ENCODE results near the gene COL5A1. TPM values are rescaled to one million over a fixed set of nuclear protein-coding genes. Genes with fewer than 3 reads are reported as not detected.

The COL5A1 gene
- total and polyA plus RNA-seq, 2 donors (not counting 1 experiment from before 2014, with no cell fraction given): 72.8 to 109 TPM

GRCh38 chr9:134842321-134842720 is 200.7 kb downstream of the COL5A1 start:
- Histone ChIP-seq H4K20me1 (ENCODE audit: control insufficient read depth, extremely low read depth, insufficient read depth, low read length) (no peaks in the 10 kb centered on the region), H2AFZ (ENCODE audit: low read length) (no peak overlapping the region), H3K36me3 (ENCODE audit: control insufficient read depth, insufficient read depth, low read length) (peaks cover 25% of the 10 kb centered on the region), H3K79me2 (ENCODE audit: control insufficient read depth, insufficient read depth, low read length) (no peaks in the 10 kb centered on the region), H3K4me3 (replicated peaks in 1 of 4; ENCODE audit: control extremely low read depth in 1 of 4, insufficient read depth in 1 of 4, low read depth in 3 of 4, low read length in 4 of 4) (no peak overlapping the region), H3K9me3 (ENCODE audit: control insufficient read depth, insufficient read depth, low read depth, low read length) (no peaks in the 10 kb centered on the region), H3K27me3 (ENCODE audit: control insufficient read depth, insufficient read depth, low read length) (no peaks in the 10 kb centered on the region), H3K9ac (ENCODE audit: insufficient read depth, low read length) (no peak overlapping the region), H3K4me1 (ENCODE audit: control insufficient read depth, extremely low read depth, insufficient read depth, low read length) (no peaks in the 10 kb centered on the region), H3K4me2 (ENCODE audit: extremely low read depth, insufficient read depth, low read length) (no peak overlapping the region), H3K27ac (ENCODE audit: insufficient read depth, low read length) (no peak overlapping the region)
- TF ChIP-seq, protein P1, sequence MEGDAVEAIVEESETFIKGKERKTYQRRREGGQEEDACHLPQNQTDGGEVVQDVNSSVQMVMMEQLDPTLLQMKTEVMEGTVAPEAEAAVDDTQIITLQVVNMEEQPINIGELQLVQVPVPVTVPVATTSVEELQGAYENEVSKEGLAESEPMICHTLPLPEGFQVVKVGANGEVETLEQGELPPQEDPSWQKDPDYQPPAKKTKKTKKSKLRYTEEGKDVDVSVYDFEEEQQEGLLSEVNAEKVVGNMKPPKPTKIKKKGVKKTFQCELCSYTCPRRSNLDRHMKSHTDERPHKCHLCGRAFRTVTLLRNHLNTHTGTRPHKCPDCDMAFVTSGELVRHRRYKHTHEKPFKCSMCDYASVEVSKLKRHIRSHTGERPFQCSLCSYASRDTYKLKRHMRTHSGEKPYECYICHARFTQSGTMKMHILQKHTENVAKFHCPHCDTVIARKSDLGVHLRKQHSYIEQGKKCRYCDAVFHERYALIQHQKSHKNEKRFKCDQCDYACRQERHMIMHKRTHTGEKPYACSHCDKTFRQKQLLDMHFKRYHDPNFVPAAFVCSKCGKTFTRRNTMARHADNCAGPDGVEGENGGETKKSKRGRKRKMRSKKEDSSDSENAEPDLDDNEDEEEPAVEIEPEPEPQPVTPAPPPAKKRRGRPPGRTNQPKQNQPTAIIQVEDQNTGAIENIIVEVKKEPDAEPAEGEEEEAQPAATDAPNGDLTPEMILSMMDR (conservative IDR thresholded peaks at IDR 0.05 in 1 of 2, IDR thresholded peaks at IDR 0.05 in 1 of 2; ENCODE audit: low read depth in 1 of 2, low read length in 2 of 2): no peak
- no peak for TF ChIP-seq EZH2 (IDR thresholded peaks at IDR 0.05; ENCODE audit: low read length, missing control alignments)
- no peak for DNase-seq (ENCODE audit: low read depth in 2 of 2)

- TF ChIP-seq, protein P1 (conservative IDR thresholded peaks at IDR 0.05 in 1 of 2, IDR thresholded peaks at IDR 0.05 in 1 of 2; ENCODE audit: low read depth in 1 of 2, low read length in 2 of 2): no peak
- TF ChIP-seq EZH2 (IDR thresholded peaks at IDR 0.05; ENCODE audit: low read length, missing control alignments): no peak
- no peak for DNase-seq (ENCODE audit: low read depth in 2 of 2)
- Histone ChIP-seq H3K27ac (ENCODE audit: insufficient read depth, low read length) (no peak overlapping the region), H3K27me3 (ENCODE audit: control insufficient read depth, insufficient read depth, low read length) (no peaks in the 10 kb centered on the region), H3K79me2 (ENCODE audit: control insufficient read depth, insufficient read depth, low read length) (no peaks in the 10 kb centered on the region), H4K20me1 (ENCODE audit: control insufficient read depth, extremely low read depth, insufficient read depth, low read length) (no peaks in the 10 kb centered on the region), H3K4me3 (replicated peaks in 1 of 4; ENCODE audit: control extremely low read depth in 1 of 4, insufficient read depth in 1 of 4, low read depth in 3 of 4, low read length in 4 of 4) (no peak overlapping the region), H3K4me1 (ENCODE audit: control insufficient read depth, extremely low read depth, insufficient read depth, low read length) (no peaks in the 10 kb centered on the region), H3K4me2 (ENCODE audit: extremely low read depth, insufficient read depth, low read length) (no peak overlapping the region), H3K36me3 (ENCODE audit: control insufficient read depth, insufficient read depth, low read length) (peaks cover 17% of the 10 kb centered on the region), H2AFZ (ENCODE audit: low read length) (no peak overlapping the region), H3K9me3 (ENCODE audit: control insufficient read depth, insufficient read depth, low read depth, low read length) (no peaks in the 10 kb centered on the region), H3K9ac (ENCODE audit: insufficient read depth, low read length) (no peak overlapping the region)
These were observed 202.1 kb downstream of the COL5A1 start for GRCh38 chr9:134843740-134844139.

- H2AFZ ChIP-seq (ENCODE audit: low read length): no peak overlapping the region
- H3K4me1 ChIP-seq (ENCODE audit: control insufficient read depth, extremely low read depth, insufficient read depth, low read length): no peaks in the 10 kb centered on the region
- DNase-seq (ENCODE audit: low read depth in 2 of 2): no peak
- H3K4me3 ChIP-seq (replicated peaks in 1 of 4; ENCODE audit: control extremely low read depth in 1 of 4, insufficient read depth in 1 of 4, low read depth in 3 of 4, low read length in 4 of 4): no peak overlapping the region
- no peak overlapping the region for H3K4me2 ChIP-seq (ENCODE audit: extremely low read depth, insufficient read depth, low read length)
- no peaks in the 10 kb centered on the region for H3K9me3 ChIP-seq (ENCODE audit: control insufficient read depth, insufficient read depth, low read depth, low read length)
- H3K27ac ChIP-seq (ENCODE audit: insufficient read depth, low read length): no peak overlapping the region
- H3K79me2 ChIP-seq (ENCODE audit: control insufficient read depth, insufficient read depth, low read length): no peaks in the 10 kb centered on the region
- peaks cover 15% of the 10 kb centered on the region for H3K36me3 ChIP-seq (ENCODE audit: control insufficient read depth, insufficient read depth, low read length)
- no peak overlapping the region for H3K9ac ChIP-seq (ENCODE audit: insufficient read depth, low read length)
- TF ChIP-seq, protein P1 (conservative IDR thresholded peaks at IDR 0.05 in 1 of 2, IDR thresholded peaks at IDR 0.05 in 1 of 2; ENCODE audit: low read depth in 1 of 2, low read length in 2 of 2): no peak
- no peak for TF ChIP-seq EZH2 (IDR thresholded peaks at IDR 0.05; ENCODE audit: low read length, missing control alignments)
- H3K27me3 ChIP-seq (ENCODE audit: control insufficient read depth, insufficient read depth, low read length): no peaks in the 10 kb centered on the region
- no peaks in the 10 kb centered on the region for H4K20me1 ChIP-seq (ENCODE audit: control insufficient read depth, extremely low read depth, insufficient read depth, low read length)
These were observed 203.2 kb downstream of the COL5A1 start for GRCh38 chr9:134844821-134845220.

Data from fibroblast of lung (primary cell).